Muscle layer of duodenum (tissue), 2 donors: ENCODE data around the gene NRF1.
"Not testable (repeated sequence)": the region's sequence is repeated elsewhere in the genome, so short reads cannot be mapped to it uniquely, and the experiment has no call there.

Source experiments
- H3K27ac ChIP-seq: one replicate; pipeline ENCODE4 v1.7.0; 2013; ENCODE audit warnings: mild to moderate bottlenecking, low read length
- H3K27me3 ChIP-seq: one replicate; pipeline ENCODE4 v1.7.0; 2013; ENCODE audit warnings: low read depth, mild to moderate bottlenecking, control low read depth, low read length
- H3K36me3 ChIP-seq, 2 donors: one replicate each; pipeline ENCODE4 v1.7.0; 2013; ENCODE audit warnings: low read length in 2 of 2, control low read depth in 1 of 2, mild to moderate bottlenecking in 1 of 2; ENCODE audit not compliant: insufficient read depth in 2 of 2, control insufficient read depth in 1 of 2
- H3K4me1 ChIP-seq, 2 donors: one replicate each; pipeline ENCODE4 v1.7.0; 2013; ENCODE audit warnings: low read length in 2 of 2, mild to moderate bottlenecking in 2 of 2, control low read depth in 1 of 2, moderate library complexity in 1 of 2; ENCODE audit not compliant: insufficient read depth in 2 of 2, control insufficient read depth in 1 of 2
- H3K4me3 ChIP-seq, 2 donors: one replicate each; pipeline ENCODE4 v1.7.0; 2013; ENCODE audit warnings: low read length in 2 of 2, low read depth in 1 of 2, mild to moderate bottlenecking in 1 of 2
- H3K9me3 ChIP-seq, 2 donors: one replicate each; pipeline ENCODE4 v1.7.0; 2013; ENCODE audit warnings: low read length in 2 of 2, control low read depth in 1 of 2, mild to moderate bottlenecking in 1 of 2; ENCODE audit not compliant: control insufficient read depth in 1 of 2
- donor health status: healthy.

Gene NRF1

GRCh38 chr7:129669901-129670300 lies 58.4 kb downstream of the NRF1 start:
- Histone ChIP-seq H3K27ac (no peak overlapping the region), H3K9me3 (peaks cover 0 to 1% of the 10 kb centered on the region in 2 donors), H3K4me3 (no peak overlapping the region), H3K27me3 (no peaks in the 10 kb centered on the region), H3K36me3 (peaks cover 15 to 26% of the 10 kb centered on the region in 2 donors), H3K4me1 (peaks cover 0 to 1% of the 10 kb centered on the region in 2 donors)

GRCh38 chr7:129670656-129671055 lies 59.1 kb downstream of the NRF1 start:
- no peak overlapping the region for H3K27ac ChIP-seq
- no peaks in the 10 kb centered on the region for H3K27me3 ChIP-seq
- H3K36me3 ChIP-seq: peaks cover 15 to 34% of the 10 kb centered on the region in 2 donors
- H3K9me3 ChIP-seq: peaks cover 0 to 9% of the 10 kb centered on the region in 2 donors
- H3K4me3 ChIP-seq: no peak overlapping the region
- no peaks in the 10 kb centered on the region for H3K4me1 ChIP-seq

- Histone ChIP-seq H3K4me1 (no peaks in the 10 kb centered on the region), H3K9me3 (peaks cover 0 to 9% of the 10 kb centered on the region in 2 donors), H3K4me3 (no peak overlapping the region), H3K27ac (no peak overlapping the region), H3K27me3 (no peaks in the 10 kb centered on the region), H3K36me3 (peaks cover 15 to 40% of the 10 kb centered on the region in 2 donors)
Observed at GRCh38 chr7:129671266-129671665, 59.7 kb downstream of the NRF1 start.

GRCh38 chr7:129674475-129674874 lies 63.0 kb downstream of the NRF1 start:
- peaks cover 18 to 54% of the 10 kb centered on the region in 2 donors for H3K36me3 ChIP-seq
- not testable (repeated sequence) for H3K27ac ChIP-seq, H3K9me3 ChIP-seq, H3K4me1 ChIP-seq, H3K4me3 ChIP-seq, H3K27me3 ChIP-seq

GRCh38 chr7:129675521-129675920 lies 64.0 kb downstream of the NRF1 start:
- Histone ChIP-seq H3K36me3 (peaks cover 18 to 54% of the 10 kb centered on the region in 2 donors), H3K27ac (no peak overlapping the region), H3K4me1 (no peaks in the 10 kb centered on the region), H3K4me3 (no peak overlapping the region), H3K27me3 (no peaks in the 10 kb centered on the region), H3K9me3 (peaks cover 0 to 9% of the 10 kb centered on the region in 2 donors)

GRCh38 chr7:129676017-129676897 lies 64.7 kb downstream of the NRF1 start:
- Histone ChIP-seq H3K27me3 (no peaks in the 10 kb centered on the region), H3K27ac (no peak overlapping the region), H3K4me1 (no peaks in the 10 kb centered on the region), H3K36me3 (peaks cover 16 to 54% of the 10 kb centered on the region in 2 donors), H3K4me3 (no peak overlapping the region), H3K9me3 (peaks cover 0 to 9% of the 10 kb centered on the region in 2 donors)

GRCh38 chr7:129677796-129678195 lies 66.3 kb downstream of the NRF1 start:
- no peaks in the 10 kb centered on the region for H3K27me3 ChIP-seq
- peaks cover 6 to 42% of the 10 kb centered on the region in 2 donors for H3K36me3 ChIP-seq
- H3K27ac ChIP-seq: no peak overlapping the region
- peaks cover 0 to 9% of the 10 kb centered on the region in 2 donors for H3K9me3 ChIP-seq
- no peaks in the 10 kb centered on the region for H3K4me1 ChIP-seq
- no peak overlapping the region for H3K4me3 ChIP-seq

GRCh38 chr7:129678606-129679005 lies 67.1 kb downstream of the NRF1 start:
- H3K36me3 ChIP-seq: peaks cover 3 to 38% of the 10 kb centered on the region in 2 donors
- H3K4me1 ChIP-seq: no peaks in the 10 kb centered on the region
- H3K27ac ChIP-seq: no peak overlapping the region
- no peaks in the 10 kb centered on the region for H3K27me3 ChIP-seq
- H3K4me3 ChIP-seq: no peak overlapping the region
- peaks cover 0 to 9% of the 10 kb centered on the region in 2 donors for H3K9me3 ChIP-seq

GRCh38 chr7:129680400-129680799 lies 68.9 kb downstream of the NRF1 start:
- Histone ChIP-seq H3K4me3 (no peak overlapping the region), H3K27me3 (no peaks in the 10 kb centered on the region), H3K9me3 (peaks cover 0 to 3% of the 10 kb centered on the region in 2 donors), H3K27ac (no peak overlapping the region), H3K4me1 (no peaks in the 10 kb centered on the region), H3K36me3 (peaks cover 3 to 22% of the 10 kb centered on the region in 2 donors)

- Histone ChIP-seq H3K4me1 (no peaks in the 10 kb centered on the region), H3K36me3 (peaks cover 0 to under 1% of the 10 kb centered on the region in 2 donors), H3K9me3 (no peaks in the 10 kb centered on the region), H3K27ac (no peak overlapping the region), H3K27me3 (no peaks in the 10 kb centered on the region), H3K4me3 (no peak overlapping the region)
Observed at GRCh38 chr7:129684777-129685176, 73.3 kb downstream of the NRF1 start.

- no peak overlapping the region for H3K4me3 ChIP-seq
- no peaks in the 10 kb centered on the region for H3K4me1 ChIP-seq
- no peaks in the 10 kb centered on the region for H3K27me3 ChIP-seq
- peaks cover 0 to 9% of the 10 kb centered on the region in 2 donors for H3K36me3 ChIP-seq
- no peaks in the 10 kb centered on the region for H3K9me3 ChIP-seq
- H3K27ac ChIP-seq: no peak overlapping the region
Observed at GRCh38 chr7:129686063-129686462, 74.5 kb downstream of the NRF1 start.
